Hematopoietic multipotent progenitor cell (in vitro differentiated cells): ENCODE results near the gene HAUS5. TPM values are rescaled to one million over a fixed set of nuclear protein-coding genes. Genes with fewer than 3 reads are reported as not detected.
"Not testable (repeated sequence)": the region's sequence is repeated elsewhere in the genome, so short reads cannot be mapped to it uniquely, and the experiment has no call there.

ENCODE experiments used
- DNase-seq, 3 donors: peaks; one replicate each; pipeline ENCODE4 v3.0.0-alpha.2; 2011 to 2015; ENCODE audit warnings: low read depth in 2 of 3, low spot score in 2 of 3
- total RNA-seq: library from RNA; depleted of rRNA; stranded (reverse); fragments of >200 nt; gene quantifications from one replicate; pipeline ENCODE4 v1.2.3, GENCODE V29; 2012

HAUS5 gene
- total RNA-seq, 1 donor, result 23.4 TPM

- DNase-seq, result not testable (repeated sequence)
Measured at GRCh38 chr19:35607170-35607569, 5.4 kb upstream of the HAUS5 start.

GRCh38 chr19:35607661-35608060 lies 4.9 kb upstream of the HAUS5 start:
- no peak for DNase-seq

- no peak for DNase-seq
Measured at GRCh38 chr19:35608251-35608650, 4.3 kb upstream of the HAUS5 start.

- DNase-seq, result peak in 2 of 3 donors; percentile 27 to 54
Measured at GRCh38 chr19:35609851-35610353, 2.6 kb upstream of the HAUS5 start.

GRCh38 chr19:35612224-35612558 lies 344 bp upstream of the HAUS5 start:
- DNase-seq, result no peak

- no peak for DNase-seq
Measured at GRCh38 chr19:35613574-35613973, 1.0 kb downstream of the HAUS5 start.

GRCh38 chr19:35615036-35615435 lies 2.5 kb downstream of the HAUS5 start:
- no peak for DNase-seq

- DNase-seq, result no peak
Measured at GRCh38 chr19:35618857-35619256, 6.3 kb downstream of the HAUS5 start.

- no peak for DNase-seq
Measured at GRCh38 chr19:35619290-35619923, 6.9 kb downstream of the HAUS5 start.

- DNase-seq, result no peak
Measured at GRCh38 chr19:35620001-35620400, 7.5 kb downstream of the HAUS5 start.

- no peak for DNase-seq
Measured at GRCh38 chr19:35621708-35622107, 9.2 kb downstream of the HAUS5 start.

- DNase-seq, result no peak
Measured at GRCh38 chr19:35622750-35623149, 10.2 kb downstream of the HAUS5 start.

- DNase-seq, result no peak
Measured at GRCh38 chr19:35623327-35624010, 10.9 kb downstream of the HAUS5 start.

GRCh38 chr19:35628264-35628564 lies 15.7 kb downstream of the HAUS5 start:
- no peak for DNase-seq

- DNase-seq, result peak; percentile 95 to 100 (median 99)
Measured at GRCh38 chr19:35628565-35629331, 16.2 kb downstream of the HAUS5 start, which contains the start of gene RBM42. Gene RBM42, plus strand, starts transcription at chr19:35629036. Its CDS starts 118 bp downstream, at chr19:35629154.

GRCh38 chr19:35629332-35629633 lies 16.7 kb downstream of the HAUS5 start:
- no peak for DNase-seq

- no peak for DNase-seq
Measured at GRCh38 chr19:35633727-35634440, 21.3 kb downstream of the HAUS5 start.

- no peak for DNase-seq
Measured at GRCh38 chr19:35636651-35637050, 24.1 kb downstream of the HAUS5 start.

- DNase-seq, result no peak
Measured at GRCh38 chr19:35637165-35637564, 24.6 kb downstream of the HAUS5 start.

- DNase-seq, result no peak
Measured at GRCh38 chr19:35639321-35639639, 26.7 kb downstream of the HAUS5 start.

- DNase-seq, result no peak
Measured at GRCh38 chr19:35639863-35640262, 27.3 kb downstream of the HAUS5 start.
